Mesenchymal stem cell (in vitro differentiated cells and primary cell): ENCODE measurements around the gene CALM1.

ENCODE experiments used
- DNase-seq: peaks from one replicate; pipeline ENCODE4 v3.0.0-alpha.2; 2013
- H2AFZ ChIP-seq: one replicate; pipeline ENCODE4 v1.6.1; 2013; ENCODE audit warnings: low read depth, mild to moderate bottlenecking, control low read depth, inconsistent platforms, low read length, moderate library complexity
- H2AK5ac ChIP-seq: 2 replicates; pipeline ENCODE4 v1.6.1; 2013; ENCODE audit warnings: low read length, moderate library complexity, mild to moderate bottlenecking, inconsistent platforms; ENCODE audit not compliant: severe bottlenecking
- H2BK120ac ChIP-seq: one replicate; pipeline ENCODE4 v1.6.1; 2013; ENCODE audit warnings: low read depth, mild to moderate bottlenecking, inconsistent platforms, low read length, moderate library complexity
- H2BK12ac ChIP-seq, 2 experiments: one replicate each; pipeline ENCODE4 v1.6.1; 2013; ENCODE audit warnings: inconsistent platforms in 2 of 2, low read length in 2 of 2, mild to moderate bottlenecking in 2 of 2, moderate library complexity in 2 of 2, control low read depth in 1 of 2
- H2BK15ac ChIP-seq: one replicate; pipeline ENCODE4 v1.6.1; 2013; ENCODE audit warnings: mild to moderate bottlenecking, low read depth, inconsistent platforms; ENCODE audit not compliant: poor library complexity, severe bottlenecking
- H2BK5ac ChIP-seq: 2 replicates; pipeline ENCODE4 v1.6.1; 2013; ENCODE audit warnings: low read depth, mild to moderate bottlenecking, low read length, control low read depth, inconsistent platforms; ENCODE audit not compliant: poor library complexity, severe bottlenecking
- H3K14ac ChIP-seq, 2 experiments: one replicate each; pipeline ENCODE4 v1.6.1; 2013; ENCODE audit warnings: inconsistent platforms in 2 of 2, low read length in 2 of 2, control low read depth in 1 of 2, mild to moderate bottlenecking in 1 of 2, moderate library complexity in 1 of 2
- H3K18ac ChIP-seq, 2 experiments: one replicate each; pipeline ENCODE4 v1.6.1; 2013; ENCODE audit warnings: inconsistent platforms in 2 of 2, low read length in 2 of 2, control low read depth in 1 of 2, low read depth in 1 of 2, mild to moderate bottlenecking in 1 of 2
- H3K23ac ChIP-seq, 2 experiments: one replicate each; pipeline ENCODE4 v1.6.1; 2013; ENCODE audit warnings: inconsistent platforms in 2 of 2, low read length in 2 of 2, mild to moderate bottlenecking in 2 of 2, moderate library complexity in 2 of 2, control low read depth in 1 of 2
- H3K27ac ChIP-seq: 2 replicates; pipeline ENCODE4 v1.5.1; 2013; ENCODE audit warnings: mild to moderate bottlenecking, moderate library complexity, low read length, control low read depth, inconsistent platforms; ENCODE audit not compliant: poor library complexity, severe bottlenecking
- H3K27me3 ChIP-seq, 2 experiments: 2 replicates each; pipeline versions ENCODE4 v1.6.1 to v1.7.0; 2013; ENCODE audit warnings: low read length in 2 of 2, mild to moderate bottlenecking in 2 of 2, moderate library complexity in 2 of 2, control low read depth in 1 of 2, inconsistent platforms in 1 of 2; ENCODE audit not compliant: control insufficient read depth in 1 of 2, insufficient read depth in 1 of 2
- H3K36me3 ChIP-seq, 2 experiments: 2 replicates each; pipeline versions ENCODE4 v1.6.1 to v1.7.0; 2013; ENCODE audit warnings: low read length in 2 of 2, control low read depth in 1 of 2, inconsistent platforms in 1 of 2, low read depth in 1 of 2, mild to moderate bottlenecking in 1 of 2; ENCODE audit not compliant: insufficient read depth in 2 of 2, control insufficient read depth in 1 of 2
- H3K4ac ChIP-seq, 2 experiments: one replicate each; pipeline ENCODE4 v1.6.1; 2013; ENCODE audit warnings: inconsistent platforms in 2 of 2, low read length in 2 of 2, mild to moderate bottlenecking in 2 of 2, moderate library complexity in 2 of 2, control low read depth in 1 of 2, low read depth in 1 of 2
- H3K4me1 ChIP-seq: 2 replicates; pipeline ENCODE4 v1.6.1; 2013; ENCODE audit warnings: low read depth, low read length, control low read depth; ENCODE audit not compliant: control insufficient read depth, insufficient read depth
- H3K4me2 ChIP-seq: 2 replicates; pipeline ENCODE4 v1.6.1; 2013; ENCODE audit warnings: low read length, mild to moderate bottlenecking, inconsistent platforms; ENCODE audit not compliant: poor library complexity, severe bottlenecking
- H3K4me3 ChIP-seq, 2 experiments: 2 replicates each; pipeline versions ENCODE4 v1.5.1 to v1.7.0; 2013; ENCODE audit warnings: low read length in 2 of 2, mild to moderate bottlenecking in 2 of 2, control low read depth in 1 of 2, low read depth in 1 of 2; ENCODE audit not compliant: insufficient read depth in 1 of 2
- H3K79me1 ChIP-seq: replicated peaks from 2 replicates; pipeline ENCODE4 v1.6.1; 2013; ENCODE audit warnings: mild to moderate bottlenecking, control low read depth, low read length, inconsistent platforms; ENCODE audit not compliant: poor library complexity, severe bottlenecking
- H3K9ac ChIP-seq: 2 replicates; pipeline ENCODE4 v1.7.0; 2013; ENCODE audit warnings: mild to moderate bottlenecking, low read length, moderate library complexity
- H3K9me3 ChIP-seq: 2 replicates; pipeline ENCODE4 v1.7.0; 2013; ENCODE audit warnings: mild to moderate bottlenecking, low read length; ENCODE audit not compliant: control insufficient read depth
- H4K8ac ChIP-seq: one replicate; pipeline ENCODE4 v1.6.1; 2013; ENCODE audit warnings: inconsistent platforms, mild to moderate bottlenecking, low read length, moderate library complexity
- H4K91ac ChIP-seq: one replicate; pipeline ENCODE4 v1.6.1; 2013; ENCODE audit warnings: mild to moderate bottlenecking, low read length, inconsistent platforms
- WGBS: methylation state at CpG from one replicate; pipeline ENCODE4 v1.1.7; 2013; ENCODE audit warnings: mixed read lengths; 5-methylcytosine and 5-hydroxymethylcytosine counted together

CALM1 gene

GRCh38 chr14:90362558-90362896 lies 34.3 kb upstream of the CALM1 start:
- H3K4ac ChIP-seq: no peak overlapping the region
- H3K9me3 ChIP-seq: no peaks in the 10 kb centered on the region
- H3K18ac ChIP-seq: no peak overlapping the region
- 92% methylated on average over 4 of the region's 4 CpGs for WGBS
- no peaks in the 10 kb centered on the region for H3K79me1 ChIP-seq
- no peak overlapping the region for H2BK12ac ChIP-seq
- no peak overlapping the region for H2AFZ ChIP-seq
- no peaks in the 10 kb centered on the region for H3K36me3 ChIP-seq
- H3K4me3 ChIP-seq: no peak overlapping the region
- H2AK5ac ChIP-seq: no peak overlapping the region
- H3K27ac ChIP-seq: no peak overlapping the region
- no peak overlapping the region for H3K23ac ChIP-seq
- DNase-seq: no peak
- peak overlapping the region; percentile 19 for H2BK15ac ChIP-seq
- no peak overlapping the region for H2BK120ac ChIP-seq
- H4K8ac ChIP-seq: no peak overlapping the region
- no peaks in the 10 kb centered on the region for H3K4me1 ChIP-seq
- no peak overlapping the region for H3K4me2 ChIP-seq
- no peak overlapping the region for H2BK5ac ChIP-seq
- H3K14ac ChIP-seq: no peak overlapping the region
- H4K91ac ChIP-seq: no peak overlapping the region
- no peak overlapping the region for H3K9ac ChIP-seq
- peaks cover 9 to 28% of the 10 kb centered on the region in 2 experiments for H3K27me3 ChIP-seq

- H2AFZ ChIP-seq: no peak overlapping the region
- no peak overlapping the region for H3K18ac ChIP-seq
- no peak overlapping the region for H2BK12ac ChIP-seq
- H3K4me2 ChIP-seq: no peak overlapping the region
- no peak overlapping the region for H2BK120ac ChIP-seq
- H3K9me3 ChIP-seq: no peaks in the 10 kb centered on the region
- no peak overlapping the region for H3K4me3 ChIP-seq
- no peaks in the 10 kb centered on the region for H3K36me3 ChIP-seq
- WGBS: 14% methylated on average over 1 of the region's 1 CpG
- no peaks in the 10 kb centered on the region for H3K79me1 ChIP-seq
- no peak overlapping the region for H3K23ac ChIP-seq
- no peaks in the 10 kb centered on the region for H3K4me1 ChIP-seq
- H3K14ac ChIP-seq: no peak overlapping the region
- peak; percentile 26 for DNase-seq
- H3K9ac ChIP-seq: peak overlapping the region; percentile 18
- H3K27ac ChIP-seq: no peak overlapping the region
- H2BK5ac ChIP-seq: no peak overlapping the region
- peaks cover 0 to 4% of the 10 kb centered on the region in 2 experiments for H3K27me3 ChIP-seq
- H4K8ac ChIP-seq: no peak overlapping the region
- no peak overlapping the region for H2BK15ac ChIP-seq
- no peak overlapping the region for H3K4ac ChIP-seq
- H4K91ac ChIP-seq: no peak overlapping the region
- H2AK5ac ChIP-seq: no peak overlapping the region
Observed at GRCh38 chr14:90368946-90369721, 27.7 kb upstream of the CALM1 start.

GRCh38 chr14:90373887-90374286 lies 22.9 kb upstream of the CALM1 start:
- Histone ChIP-seq H3K9me3 (no peaks in the 10 kb centered on the region), H4K8ac (no peak overlapping the region), H3K27ac (no peak overlapping the region), H3K36me3 (no peaks in the 10 kb centered on the region), H3K4me2 (no peak overlapping the region), H3K18ac (no peak overlapping the region), H3K23ac (no peak overlapping the region), H3K79me1 (no peaks in the 10 kb centered on the region), H3K4me3 (no peak overlapping the region), H2BK5ac (no peak overlapping the region), H2BK15ac (no peak overlapping the region), H2BK12ac (no peak overlapping the region), H3K9ac (no peak overlapping the region), H3K4ac (no peak overlapping the region), H2BK120ac (no peak overlapping the region), H3K14ac (no peak overlapping the region), H4K91ac (no peak overlapping the region), H3K27me3 (no peaks in the 10 kb centered on the region), H3K4me1 (no peaks in the 10 kb centered on the region), H2AK5ac (no peak overlapping the region), H2AFZ (no peak overlapping the region)
- no peak for DNase-seq
- WGBS: 89% methylated on average over 5 of the region's 6 CpGs

GRCh38 chr14:90374813-90375212 lies 22.0 kb upstream of the CALM1 start:
- Histone ChIP-seq H4K8ac (no peak overlapping the region), H3K14ac (no peak overlapping the region), H3K4me1 (no peaks in the 10 kb centered on the region), H3K9ac (no peak overlapping the region), H3K9me3 (no peaks in the 10 kb centered on the region), H3K79me1 (no peaks in the 10 kb centered on the region), H2AK5ac (no peak overlapping the region), H2BK5ac (no peak overlapping the region), H3K36me3 (no peaks in the 10 kb centered on the region), H3K23ac (no peak overlapping the region), H3K18ac (no peak overlapping the region), H3K4me2 (no peak overlapping the region), H3K4ac (no peak overlapping the region), H2BK15ac (no peak overlapping the region), H3K27ac (no peak overlapping the region), H2AFZ (no peak overlapping the region), H4K91ac (no peak overlapping the region), H2BK12ac (no peak overlapping the region), H3K4me3 (no peak overlapping the region), H2BK120ac (no peak overlapping the region), H3K27me3 (no peaks in the 10 kb centered on the region)
- WGBS: 88% methylated on average over 4 of the region's 4 CpGs
- no peak for DNase-seq
